ENCODE data around the gene TIGD3.

The TIGD3 gene

DNA sequence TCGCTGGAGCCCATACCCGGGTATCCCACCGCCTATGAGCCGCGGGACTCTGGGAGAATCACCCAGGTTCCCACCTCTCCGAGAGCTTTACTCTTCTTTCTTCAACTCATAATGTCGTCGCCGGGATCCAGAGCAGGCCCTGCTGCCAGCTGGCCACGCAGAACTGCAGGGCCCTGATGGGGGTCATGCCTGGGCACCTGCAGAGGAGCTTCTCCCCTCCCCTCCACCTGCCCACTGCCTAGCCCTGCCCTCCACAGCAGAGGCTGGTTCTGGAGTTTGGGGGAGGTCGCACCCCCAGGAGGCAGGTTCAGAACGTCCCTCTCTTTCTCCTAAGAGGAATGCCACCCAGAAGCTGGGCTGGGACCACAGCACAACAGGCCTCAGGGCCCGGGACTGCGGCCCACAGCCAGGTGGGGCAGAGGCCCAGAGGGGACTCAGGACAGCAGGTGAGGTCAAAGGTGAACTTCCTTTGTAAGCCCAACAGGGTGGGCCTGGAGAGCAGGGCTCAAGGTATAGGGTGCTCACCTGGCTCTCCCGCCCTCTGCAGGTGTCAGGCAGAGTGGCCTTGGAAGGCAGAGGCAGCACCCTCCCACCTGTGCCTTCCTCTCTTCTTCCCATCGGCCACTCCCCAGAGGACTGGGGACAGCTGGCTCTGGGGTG lies 26.0 kb downstream of the TIGD3 start:
- peak overlapping the region; percentile 100 for H3K27ac ChIP-seq
- TF ChIP-seq, protein P1, sequence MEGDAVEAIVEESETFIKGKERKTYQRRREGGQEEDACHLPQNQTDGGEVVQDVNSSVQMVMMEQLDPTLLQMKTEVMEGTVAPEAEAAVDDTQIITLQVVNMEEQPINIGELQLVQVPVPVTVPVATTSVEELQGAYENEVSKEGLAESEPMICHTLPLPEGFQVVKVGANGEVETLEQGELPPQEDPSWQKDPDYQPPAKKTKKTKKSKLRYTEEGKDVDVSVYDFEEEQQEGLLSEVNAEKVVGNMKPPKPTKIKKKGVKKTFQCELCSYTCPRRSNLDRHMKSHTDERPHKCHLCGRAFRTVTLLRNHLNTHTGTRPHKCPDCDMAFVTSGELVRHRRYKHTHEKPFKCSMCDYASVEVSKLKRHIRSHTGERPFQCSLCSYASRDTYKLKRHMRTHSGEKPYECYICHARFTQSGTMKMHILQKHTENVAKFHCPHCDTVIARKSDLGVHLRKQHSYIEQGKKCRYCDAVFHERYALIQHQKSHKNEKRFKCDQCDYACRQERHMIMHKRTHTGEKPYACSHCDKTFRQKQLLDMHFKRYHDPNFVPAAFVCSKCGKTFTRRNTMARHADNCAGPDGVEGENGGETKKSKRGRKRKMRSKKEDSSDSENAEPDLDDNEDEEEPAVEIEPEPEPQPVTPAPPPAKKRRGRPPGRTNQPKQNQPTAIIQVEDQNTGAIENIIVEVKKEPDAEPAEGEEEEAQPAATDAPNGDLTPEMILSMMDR (conservative IDR thresholded peaks at IDR 0.05) = peak; percentile 35

DNA sequence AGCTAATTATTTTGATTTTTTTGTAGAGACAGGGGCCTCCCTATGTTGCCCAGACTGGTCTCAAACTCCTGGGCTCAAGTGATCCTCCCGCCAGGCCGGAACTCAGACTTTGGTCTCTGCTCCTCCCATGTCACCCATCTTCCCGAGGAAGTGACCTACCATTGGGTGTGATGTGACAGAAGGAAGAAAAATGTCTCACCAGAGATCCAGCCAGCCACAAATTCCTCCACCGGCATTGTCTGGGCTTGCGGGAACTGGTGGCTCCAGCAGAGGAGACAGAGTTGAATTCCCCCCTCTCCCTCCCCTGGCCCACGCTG lies 27.1 kb downstream of the TIGD3 start:
- TF ChIP-seq, protein P1 (conservative IDR thresholded peaks at IDR 0.05) = no peak

DNA sequence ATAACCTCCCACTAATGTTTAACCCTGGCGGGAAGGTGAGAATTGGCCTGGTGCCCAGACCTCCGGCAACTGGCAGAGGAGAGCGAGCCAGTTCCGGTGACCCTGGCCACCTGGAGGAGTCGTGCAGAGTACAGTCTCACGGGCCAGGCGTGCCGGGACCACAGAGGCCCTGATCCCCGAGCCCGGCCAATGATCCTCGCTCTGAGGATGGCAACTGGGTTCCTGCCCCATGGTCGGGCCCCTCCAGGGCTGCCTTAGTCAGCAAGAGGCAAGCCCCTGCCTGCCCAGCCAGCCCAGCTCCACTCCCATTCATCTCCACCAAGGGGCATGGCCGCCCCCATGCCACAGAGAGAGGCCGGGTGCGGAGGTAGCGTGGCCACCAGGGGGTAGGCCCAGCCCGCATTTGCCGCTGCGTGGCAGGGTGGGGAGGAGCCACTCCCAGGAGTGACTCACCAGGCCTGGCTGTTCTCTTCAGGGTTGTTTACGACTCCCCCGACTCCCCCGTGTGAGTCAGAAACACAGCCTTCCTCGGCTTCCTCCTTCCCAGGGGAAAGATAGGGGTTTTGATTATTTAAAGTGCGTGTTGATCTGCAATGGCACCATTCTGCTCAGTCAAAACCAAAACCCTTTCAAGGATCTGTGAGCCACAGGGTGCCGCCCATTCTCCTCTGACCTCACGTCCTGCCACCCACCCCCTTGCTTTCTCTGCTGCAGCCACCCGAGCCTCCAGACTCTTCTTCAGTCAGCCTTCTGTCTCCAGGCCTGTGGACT lies 27.7 kb downstream of the TIGD3 start, which contains the start of gene SLC25A45:
SLC25A45 (minus strand) TSS at position 614 of the 771 bp plus-strand sequence. CDS start 695 bp downstream, outside the sequence.
- TF ChIP-seq, protein P1 (conservative IDR thresholded peaks at IDR 0.05) = peak; percentile 89
- peak within 1 kb of the TSS; percentile 100 for H3K27ac ChIP-seq

More for the DNA sequence above, 27.1 kb downstream of the TIGD3 start:
- peak overlapping the region; percentile 100 for H3K27ac ChIP-seq

DNA sequence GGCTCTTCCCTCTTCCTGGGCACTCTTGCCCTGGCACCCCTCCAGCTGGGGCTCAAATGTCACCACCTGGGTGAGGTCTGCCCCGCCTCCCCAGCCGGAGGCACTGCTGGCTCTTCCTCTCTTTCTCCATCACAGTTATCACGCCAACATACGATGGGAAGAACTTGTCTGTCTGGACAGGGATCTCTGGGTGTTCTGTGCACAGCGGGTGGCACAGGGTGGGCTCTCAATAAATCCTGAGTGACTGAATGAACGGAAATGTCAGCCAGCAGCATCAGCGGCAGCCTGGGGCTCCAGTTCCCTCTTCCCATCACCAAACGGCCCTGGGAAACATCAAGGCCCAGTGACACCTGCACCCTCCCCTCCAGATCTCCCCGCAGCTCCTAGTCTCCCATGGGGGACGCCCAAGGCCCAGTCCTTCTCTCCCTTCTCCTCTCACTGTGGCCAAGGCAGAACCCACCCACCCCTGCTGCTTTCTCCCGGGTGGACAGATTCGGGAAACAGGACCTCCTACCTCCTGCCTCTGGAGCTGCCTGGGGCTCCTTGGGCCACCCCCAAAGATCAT lies 28.3 kb downstream of the TIGD3 start:
- TF ChIP-seq, protein P1 (conservative IDR thresholded peaks at IDR 0.05) = no peak
- H3K27ac ChIP-seq = peak overlapping the region; percentile 100

DNA sequence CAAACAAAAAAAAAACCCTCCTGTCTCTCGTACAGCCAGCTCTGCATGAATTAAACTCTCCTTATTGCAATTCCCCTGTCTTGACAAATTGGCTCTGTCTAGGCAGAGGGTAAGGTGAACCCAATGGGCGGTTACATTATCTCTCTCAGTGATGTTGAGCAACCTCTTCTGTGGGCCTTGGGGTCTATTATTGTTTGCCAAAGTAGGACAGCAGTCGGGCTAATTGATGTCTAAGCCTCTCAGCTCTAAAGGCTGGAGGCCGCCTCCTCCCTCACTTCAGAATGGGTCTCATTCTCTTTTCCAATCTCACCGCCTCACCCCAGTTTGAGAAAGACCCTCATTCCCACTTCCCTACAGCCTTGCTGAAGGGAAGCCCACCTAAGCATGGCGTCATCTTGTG lies 29.2 kb downstream of the TIGD3 start:
- peak overlapping the region; percentile 100 for H3K27ac ChIP-seq
- TF ChIP-seq, protein P1 (conservative IDR thresholded peaks at IDR 0.05) = no peak

DNA sequence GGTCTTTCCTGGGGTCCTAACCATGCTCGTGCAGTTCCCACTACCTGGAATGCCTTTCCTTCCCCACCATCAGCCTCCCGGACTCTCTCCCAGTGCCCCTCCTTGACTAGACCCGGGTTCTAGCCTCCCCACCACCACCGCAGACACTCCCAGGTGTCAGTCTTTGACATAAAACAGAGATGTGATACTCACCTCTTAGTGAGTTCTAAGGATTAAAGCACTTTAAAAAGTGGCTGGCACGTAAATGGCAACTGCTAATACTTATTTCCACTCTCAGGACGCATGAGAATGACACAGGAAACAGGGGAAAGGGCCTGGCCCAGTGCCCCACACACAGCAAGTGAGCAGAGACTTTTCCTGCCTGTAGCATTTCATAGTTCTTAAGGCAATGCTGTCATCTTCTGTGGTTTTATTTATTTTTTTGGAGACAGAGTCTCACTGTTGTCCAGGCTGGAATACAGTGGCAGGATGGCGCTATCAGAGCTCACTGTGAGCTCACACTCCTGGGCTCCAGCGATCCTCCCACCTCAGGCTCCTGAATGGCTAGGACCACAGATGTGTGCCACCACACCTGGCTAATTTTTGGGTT lies 29.8 kb downstream of the TIGD3 start:
- H3K27ac ChIP-seq = peak overlapping the region; percentile 100
- TF ChIP-seq, protein P1 (conservative IDR thresholded peaks at IDR 0.05) = no peak
